Measurements from ENCODE around the gene GPR39.

The GPR39 gene

DNA sequence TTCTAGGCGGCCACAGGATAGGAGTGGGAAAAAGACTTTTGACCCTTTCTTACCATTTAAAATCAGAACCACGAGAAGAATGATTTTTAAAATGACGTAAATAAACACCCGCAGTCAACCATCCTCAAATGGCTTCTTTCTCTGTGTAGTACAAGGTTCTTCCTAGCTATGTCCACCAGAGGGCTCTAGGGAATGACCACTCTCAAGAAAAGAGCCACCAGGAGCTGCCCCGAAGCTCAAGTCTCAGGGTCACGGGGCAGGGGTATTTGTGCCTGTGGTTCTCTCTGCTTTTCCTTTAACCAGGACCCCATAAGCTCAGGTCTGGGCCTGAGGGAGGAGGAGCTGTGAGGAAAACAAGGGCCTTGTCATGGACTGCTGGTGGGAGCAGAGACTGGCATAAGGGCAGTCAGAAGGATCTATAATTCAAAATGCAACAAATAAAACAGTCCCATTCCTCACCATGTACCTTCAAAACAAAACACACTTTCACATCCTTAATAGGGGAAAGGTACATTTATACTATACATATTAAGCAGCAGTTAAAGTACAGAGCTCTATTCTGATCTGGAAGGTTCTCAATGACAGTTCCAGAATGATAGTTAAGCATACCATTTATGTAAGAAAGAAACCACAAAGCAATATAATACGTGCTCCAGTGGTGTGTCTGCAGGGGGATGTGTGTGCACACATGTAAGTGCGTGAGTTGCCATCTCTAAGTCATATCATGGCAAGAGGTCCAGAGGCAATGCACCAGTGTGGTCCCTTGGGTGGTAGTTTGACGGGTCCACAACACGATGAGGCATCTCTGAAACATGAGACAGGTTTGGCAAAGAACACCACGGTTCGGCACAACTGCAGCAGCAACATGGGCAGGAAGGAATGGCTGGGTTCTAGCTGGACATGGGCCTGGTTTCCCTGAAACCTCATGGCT lies 234.8 kb downstream of the GPR39 start:
- TF ChIP-seq, protein P1, sequence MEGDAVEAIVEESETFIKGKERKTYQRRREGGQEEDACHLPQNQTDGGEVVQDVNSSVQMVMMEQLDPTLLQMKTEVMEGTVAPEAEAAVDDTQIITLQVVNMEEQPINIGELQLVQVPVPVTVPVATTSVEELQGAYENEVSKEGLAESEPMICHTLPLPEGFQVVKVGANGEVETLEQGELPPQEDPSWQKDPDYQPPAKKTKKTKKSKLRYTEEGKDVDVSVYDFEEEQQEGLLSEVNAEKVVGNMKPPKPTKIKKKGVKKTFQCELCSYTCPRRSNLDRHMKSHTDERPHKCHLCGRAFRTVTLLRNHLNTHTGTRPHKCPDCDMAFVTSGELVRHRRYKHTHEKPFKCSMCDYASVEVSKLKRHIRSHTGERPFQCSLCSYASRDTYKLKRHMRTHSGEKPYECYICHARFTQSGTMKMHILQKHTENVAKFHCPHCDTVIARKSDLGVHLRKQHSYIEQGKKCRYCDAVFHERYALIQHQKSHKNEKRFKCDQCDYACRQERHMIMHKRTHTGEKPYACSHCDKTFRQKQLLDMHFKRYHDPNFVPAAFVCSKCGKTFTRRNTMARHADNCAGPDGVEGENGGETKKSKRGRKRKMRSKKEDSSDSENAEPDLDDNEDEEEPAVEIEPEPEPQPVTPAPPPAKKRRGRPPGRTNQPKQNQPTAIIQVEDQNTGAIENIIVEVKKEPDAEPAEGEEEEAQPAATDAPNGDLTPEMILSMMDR (conservative IDR thresholded peaks at IDR 0.05): peak; percentile 57
- no peak for TF ChIP-seq ZFX (IDR thresholded peaks at IDR 0.05)
- H3K27ac ChIP-seq: no peak overlapping the region

DNA sequence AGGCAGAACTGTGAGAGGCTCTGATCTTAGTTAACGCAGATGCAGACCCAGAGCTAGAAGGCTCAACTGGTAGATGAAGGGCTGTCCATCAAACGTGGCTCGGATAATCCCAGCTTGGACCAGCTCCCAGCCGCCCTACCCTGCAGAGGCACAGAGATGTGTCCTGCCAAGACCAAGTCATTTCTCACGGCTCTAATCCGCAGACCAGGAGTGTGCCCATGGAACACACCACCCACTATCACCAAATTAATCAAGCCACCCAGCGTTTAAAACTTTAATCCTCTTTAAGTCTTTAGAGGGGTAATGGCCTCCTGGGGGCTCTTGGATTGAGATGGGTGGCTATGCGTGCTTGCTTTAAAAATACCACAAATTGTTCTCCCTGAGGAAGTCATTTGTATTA lies 235.9 kb downstream of the GPR39 start:
- TF ChIP-seq, protein P1 (conservative IDR thresholded peaks at IDR 0.05): no peak
- TF ChIP-seq ZFX (IDR thresholded peaks at IDR 0.05): no peak
- no peak overlapping the region for H3K27ac ChIP-seq

DNA sequence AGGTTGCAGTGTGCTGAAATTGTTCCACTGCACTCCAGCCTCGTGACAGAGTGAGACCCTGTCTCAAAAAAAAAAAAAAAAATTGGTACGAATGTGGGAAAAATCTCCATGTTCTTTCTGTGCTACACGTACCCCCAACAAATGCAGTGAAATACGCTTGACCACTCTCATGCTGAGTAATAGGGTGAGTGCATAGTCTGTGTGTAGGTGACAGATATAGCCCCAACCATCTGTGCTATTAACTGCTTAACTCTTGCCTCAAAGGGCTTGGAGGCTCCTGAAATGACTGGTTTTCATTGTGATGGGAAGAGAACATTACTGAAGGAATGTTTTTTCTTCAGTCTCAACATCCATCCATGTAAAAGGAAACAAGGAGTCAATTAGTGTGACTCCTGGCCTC lies 237.7 kb downstream of the GPR39 start:
- H3K27ac ChIP-seq: no peak overlapping the region
- TF ChIP-seq ZFX (IDR thresholded peaks at IDR 0.05): no peak
- TF ChIP-seq, protein P1 (conservative IDR thresholded peaks at IDR 0.05): no peak

DNA sequence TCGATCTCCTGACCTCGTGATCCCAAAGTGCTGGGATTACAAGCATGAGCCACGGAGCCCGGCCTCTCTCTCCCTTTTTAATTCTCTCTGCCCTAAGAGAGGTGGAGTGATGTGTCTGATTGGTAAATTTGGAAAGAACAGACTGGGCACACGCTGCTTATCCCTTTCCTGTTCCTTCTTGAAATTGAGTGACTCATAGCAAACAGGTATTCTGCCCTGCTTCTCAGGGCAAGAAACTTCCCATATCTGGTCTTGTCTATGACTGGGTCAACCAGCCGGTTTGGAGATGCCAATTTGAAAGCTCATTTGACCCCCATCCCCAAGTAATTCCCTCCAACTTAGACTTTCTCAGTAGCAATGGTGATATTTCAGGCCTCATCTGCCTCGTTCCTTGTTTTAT lies 238.4 kb downstream of the GPR39 start:
- TF ChIP-seq ZFX (IDR thresholded peaks at IDR 0.05): no peak
- TF ChIP-seq, protein P1 (conservative IDR thresholded peaks at IDR 0.05): no peak
- H3K27ac ChIP-seq: no peak overlapping the region

DNA sequence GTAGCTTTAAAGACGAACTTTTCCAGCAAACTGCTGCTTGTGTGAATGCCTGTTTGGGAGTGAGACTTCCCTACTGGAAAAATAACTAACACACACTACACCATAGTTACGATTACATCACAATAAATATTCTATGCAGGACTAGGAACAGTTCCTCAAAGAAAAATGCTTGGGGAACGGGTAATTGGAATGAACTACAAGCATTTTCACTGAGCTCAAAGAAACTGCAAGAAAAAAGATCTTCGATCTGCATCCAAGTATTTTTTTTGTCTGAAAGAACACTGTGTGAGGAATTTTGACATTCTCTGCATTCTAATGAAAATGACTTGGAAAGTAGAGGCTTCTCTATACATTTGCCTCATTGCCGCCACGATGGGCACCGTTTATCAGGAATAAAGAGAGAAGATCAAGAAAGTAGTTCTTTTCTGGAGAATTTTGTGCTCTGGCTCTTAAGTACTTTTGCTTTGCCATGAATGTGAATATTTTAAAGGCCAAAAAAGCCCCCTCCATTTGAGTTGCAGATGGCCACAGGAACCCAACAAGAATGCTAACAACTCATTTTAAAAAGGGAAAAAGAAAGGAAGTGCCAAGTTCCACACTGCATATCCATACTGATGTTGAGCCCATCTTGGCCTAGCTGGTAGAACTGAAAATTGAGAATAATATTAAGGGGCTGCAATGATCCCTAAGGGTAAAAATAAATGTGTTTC lies 239.8 kb downstream of the GPR39 start:
- no peak for TF ChIP-seq ZFX (IDR thresholded peaks at IDR 0.05)
- TF ChIP-seq, protein P1 (conservative IDR thresholded peaks at IDR 0.05): no peak
- no peak overlapping the region for H3K27ac ChIP-seq

DNA sequence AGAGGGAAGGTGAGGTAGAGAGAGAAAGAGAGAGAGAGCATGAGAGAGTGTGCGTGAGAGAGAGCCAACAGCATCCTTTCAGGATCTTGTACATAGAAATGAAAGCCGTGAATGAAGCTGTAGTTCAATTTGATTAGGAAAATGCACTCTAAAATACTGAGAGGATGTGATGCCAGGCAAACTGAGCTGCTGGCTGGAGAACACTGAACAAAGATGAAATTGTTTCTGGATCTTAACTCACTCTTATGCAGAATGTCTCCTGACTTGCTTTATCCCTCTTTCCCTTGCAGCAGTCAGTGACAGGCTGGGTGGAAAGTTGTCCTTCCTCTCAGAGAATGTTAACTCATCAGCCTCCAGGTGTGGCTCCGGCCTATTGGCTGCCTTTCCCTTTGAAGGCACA lies 242.7 kb downstream of the GPR39 start:
- no peak for TF ChIP-seq ZFX (IDR thresholded peaks at IDR 0.05)
- TF ChIP-seq, protein P1 (conservative IDR thresholded peaks at IDR 0.05): no peak
- H3K27ac ChIP-seq: no peak overlapping the region

DNA sequence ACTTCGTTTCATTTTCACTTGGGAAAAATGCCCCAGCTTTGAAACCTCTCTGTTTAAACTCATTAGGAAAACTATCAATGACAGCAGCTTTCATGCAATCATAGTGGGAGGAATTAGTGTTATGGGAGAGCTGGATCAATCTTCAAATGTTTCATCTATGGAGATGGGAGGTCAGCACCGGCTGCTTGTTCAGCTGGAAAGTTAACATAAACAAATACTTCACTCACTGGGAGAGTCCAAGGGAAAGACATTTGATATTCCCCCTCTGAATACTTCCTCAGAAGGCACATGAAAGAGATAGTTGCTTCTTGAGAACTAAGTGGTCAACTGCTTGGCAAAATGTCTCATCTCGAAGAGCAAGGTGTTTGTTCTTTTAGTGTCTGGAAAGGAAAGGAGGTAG lies 246.1 kb downstream of the GPR39 start:
- H3K27ac ChIP-seq: no peak overlapping the region
- TF ChIP-seq ZFX (IDR thresholded peaks at IDR 0.05): no peak
- TF ChIP-seq, protein P1 (conservative IDR thresholded peaks at IDR 0.05): no peak

Data from C4-2B (cell line).